Osteoblast (primary cell): ENCODE results near the gene BBC3. TPM values are rescaled to one million over a fixed set of nuclear protein-coding genes. Genes with fewer than 3 reads are reported as not detected.

Experiments used
- DNase-seq: peaks from one replicate; pipeline ENCODE4 v3.0.0; 2011; ENCODE audit warnings: low spot score, mixed read lengths; ENCODE audit not compliant: insufficient read length; ENCODE audit errors: missing footprints
- H2AFZ ChIP-seq: 2 replicates; pipeline ENCODE4 v1.6.0; 2011; ENCODE audit warnings: mild to moderate bottlenecking, low read length
- H3K27ac ChIP-seq: 2 replicates; pipeline ENCODE4 v1.5.1; 2011; ENCODE audit warnings: mild to moderate bottlenecking, low read depth, low read length, moderate library complexity
- H3K27me3 ChIP-seq: 2 replicates; pipeline ENCODE4 v1.6.0; 2012; ENCODE audit warnings: mild to moderate bottlenecking, control low read depth, inconsistent platforms, low read length, moderate library complexity; ENCODE audit not compliant: insufficient read depth
- H3K36me3 ChIP-seq: 2 replicates; pipeline ENCODE4 v1.5.1; 2011; ENCODE audit warnings: mild to moderate bottlenecking, low read length, control low read depth, moderate library complexity; ENCODE audit not compliant: insufficient read depth
- H3K4me1 ChIP-seq: 2 replicates; pipeline ENCODE4 v1.5.1; 2011; ENCODE audit warnings: mild to moderate bottlenecking, low read length, control low read depth, moderate library complexity; ENCODE audit not compliant: insufficient read depth
- H3K4me2 ChIP-seq: 2 replicates; pipeline ENCODE4 v1.6.0; 2011; ENCODE audit warnings: mild to moderate bottlenecking, low read length; ENCODE audit not compliant: insufficient read depth
- H3K4me3 ChIP-seq: fragments of 200-600 bp; sonication (generic); 3 replicates; pipeline ENCODE4 v1.5.1; 2012; ENCODE audit warnings: mild to moderate bottlenecking, low read length, inconsistent platforms; ENCODE audit not compliant: insufficient read depth
- H3K79me2 ChIP-seq: 2 replicates; pipeline ENCODE4 v1.6.0; 2012; ENCODE audit warnings: mild to moderate bottlenecking, low read length, control low read depth, inconsistent platforms; ENCODE audit not compliant: insufficient read depth
- H3K9me3 ChIP-seq: 2 replicates; pipeline ENCODE4 v1.5.1; 2011; ENCODE audit warnings: low read depth, low read length, control low read depth
- H4K20me1 ChIP-seq: 2 replicates; pipeline ENCODE4 v1.6.0; 2012; ENCODE audit warnings: mild to moderate bottlenecking, low read length, control low read depth; ENCODE audit not compliant: insufficient read depth
- total RNA-seq: library from RNA; depleted of rRNA; stranded (reverse); fragments of >200 nt; gene quantifications from 2 replicates; pipeline ENCODE4 v1.2.3, GENCODE V29; 2012
- TF ChIP-seq, protein P1 (sequence below): IDR thresholded peaks from 2 replicates; pipeline ENCODE4 v1.5.1; 2011; ENCODE audit warnings: mild to moderate bottlenecking, low read depth, low read length, moderate library complexity; ENCODE audit errors: extremely low read depth

BBC3 gene
- total RNA-seq, 1 donor = 28.2 TPM

DNA sequence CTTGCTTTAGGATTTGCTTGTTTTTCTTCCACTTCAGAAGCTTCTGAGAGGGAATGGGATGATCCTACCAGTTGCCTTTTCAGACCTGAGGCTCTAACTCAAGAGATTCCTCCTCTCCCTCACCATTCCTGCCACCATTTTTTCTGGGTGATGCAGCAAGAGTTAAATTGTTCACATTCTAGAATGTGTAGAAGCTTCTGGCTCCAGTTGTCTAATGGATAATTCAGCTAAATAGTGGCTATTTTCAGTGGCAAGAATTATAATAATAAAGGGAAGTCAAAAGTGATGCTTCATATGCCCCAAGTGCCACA lies 20.9 kb downstream of the BBC3 start:
- no peaks in the 10 kb centered on the region for H3K27me3 ChIP-seq
- TF ChIP-seq, protein P1, sequence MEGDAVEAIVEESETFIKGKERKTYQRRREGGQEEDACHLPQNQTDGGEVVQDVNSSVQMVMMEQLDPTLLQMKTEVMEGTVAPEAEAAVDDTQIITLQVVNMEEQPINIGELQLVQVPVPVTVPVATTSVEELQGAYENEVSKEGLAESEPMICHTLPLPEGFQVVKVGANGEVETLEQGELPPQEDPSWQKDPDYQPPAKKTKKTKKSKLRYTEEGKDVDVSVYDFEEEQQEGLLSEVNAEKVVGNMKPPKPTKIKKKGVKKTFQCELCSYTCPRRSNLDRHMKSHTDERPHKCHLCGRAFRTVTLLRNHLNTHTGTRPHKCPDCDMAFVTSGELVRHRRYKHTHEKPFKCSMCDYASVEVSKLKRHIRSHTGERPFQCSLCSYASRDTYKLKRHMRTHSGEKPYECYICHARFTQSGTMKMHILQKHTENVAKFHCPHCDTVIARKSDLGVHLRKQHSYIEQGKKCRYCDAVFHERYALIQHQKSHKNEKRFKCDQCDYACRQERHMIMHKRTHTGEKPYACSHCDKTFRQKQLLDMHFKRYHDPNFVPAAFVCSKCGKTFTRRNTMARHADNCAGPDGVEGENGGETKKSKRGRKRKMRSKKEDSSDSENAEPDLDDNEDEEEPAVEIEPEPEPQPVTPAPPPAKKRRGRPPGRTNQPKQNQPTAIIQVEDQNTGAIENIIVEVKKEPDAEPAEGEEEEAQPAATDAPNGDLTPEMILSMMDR = no peak
- H3K27ac ChIP-seq = peak overlapping the region; percentile 67
- no peak overlapping the region for H2AFZ ChIP-seq
- H3K9me3 ChIP-seq = no peaks in the 10 kb centered on the region
- H3K79me2 ChIP-seq = no peaks in the 10 kb centered on the region
- no peak for DNase-seq
- H3K4me2 ChIP-seq = no peak overlapping the region
- H4K20me1 ChIP-seq = no peaks in the 10 kb centered on the region
- peaks cover 50% of the 10 kb centered on the region for H3K36me3 ChIP-seq
- no peak overlapping the region for H3K4me3 ChIP-seq
- peaks cover 6% of the 10 kb centered on the region for H3K4me1 ChIP-seq

DNA sequence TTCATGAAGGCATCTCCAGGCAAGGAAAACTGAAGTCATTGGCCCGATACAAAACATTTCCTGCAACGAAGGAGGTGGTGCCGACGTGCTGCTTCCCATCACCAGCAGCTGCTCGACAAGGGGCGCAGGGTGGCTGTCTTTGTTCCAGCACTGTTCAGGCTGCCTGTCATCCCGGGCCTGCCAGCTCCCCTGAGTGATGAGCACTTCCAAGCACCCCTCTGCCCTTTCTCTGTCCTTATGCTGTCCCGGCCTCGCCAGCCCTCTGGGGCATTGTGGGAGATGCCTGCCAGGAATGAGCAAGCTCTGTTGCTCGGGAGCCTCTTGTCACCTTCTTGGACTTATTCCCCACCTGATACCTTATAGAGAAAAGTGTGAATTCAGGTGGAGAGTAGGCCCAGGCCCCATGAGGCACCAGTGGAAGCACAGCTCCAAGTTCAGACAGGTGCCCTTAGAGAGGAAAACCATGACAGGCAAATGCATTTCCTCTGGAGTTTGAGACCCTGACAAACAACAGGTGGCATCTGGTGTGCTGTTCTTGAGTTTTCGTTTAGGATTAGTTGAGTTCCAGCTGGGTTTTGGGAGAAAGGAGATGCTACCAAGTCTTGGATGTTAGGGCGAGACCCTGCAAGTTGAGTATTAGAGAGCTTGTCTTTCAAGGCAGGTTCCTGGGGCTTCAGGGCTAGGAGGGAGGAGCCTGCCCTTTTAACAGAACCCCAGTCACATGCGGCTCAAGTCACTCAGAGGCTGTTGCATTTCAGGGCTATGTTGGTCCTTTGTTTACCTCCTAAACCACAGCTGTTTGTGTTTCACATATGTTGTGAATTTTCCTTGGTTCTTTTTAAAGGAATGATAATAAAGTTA lies 21.4 kb downstream of the BBC3 start:
- H3K27ac ChIP-seq = peak overlapping the region; percentile 67
- no peak overlapping the region for H3K4me2 ChIP-seq
- peaks cover 6% of the 10 kb centered on the region for H3K4me1 ChIP-seq
- no peak for DNase-seq
- no peaks in the 10 kb centered on the region for H3K9me3 ChIP-seq
- no peaks in the 10 kb centered on the region for H3K79me2 ChIP-seq
- no peaks in the 10 kb centered on the region for H4K20me1 ChIP-seq
- H3K36me3 ChIP-seq = peaks cover 56% of the 10 kb centered on the region
- TF ChIP-seq, protein P1 = no peak
- H2AFZ ChIP-seq = no peak overlapping the region
- H3K27me3 ChIP-seq = no peaks in the 10 kb centered on the region
- H3K4me3 ChIP-seq = no peak overlapping the region

DNA sequence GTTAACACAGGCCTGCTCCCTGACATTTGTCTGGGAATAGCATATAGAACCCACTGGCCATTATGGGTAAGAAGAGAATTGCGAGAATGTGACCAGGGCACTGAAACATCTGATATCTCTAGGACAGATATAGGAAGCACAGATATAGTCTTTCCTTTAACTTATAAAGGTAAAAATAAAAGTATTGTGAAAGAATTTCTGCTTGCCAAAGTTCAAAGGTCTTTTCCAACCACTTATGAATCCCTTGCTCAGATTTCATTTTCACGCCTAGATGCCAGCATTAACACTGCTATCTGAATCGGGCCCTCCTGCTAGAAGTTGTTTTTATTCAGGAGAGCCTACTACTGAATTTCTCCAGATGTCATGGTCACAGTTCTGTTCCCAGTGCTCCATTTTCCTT lies 27.7 kb downstream of the BBC3 start:
- Histone ChIP-seq H4K20me1 (no peaks in the 10 kb centered on the region), H3K36me3 (peaks cover 49% of the 10 kb centered on the region)

DNA sequence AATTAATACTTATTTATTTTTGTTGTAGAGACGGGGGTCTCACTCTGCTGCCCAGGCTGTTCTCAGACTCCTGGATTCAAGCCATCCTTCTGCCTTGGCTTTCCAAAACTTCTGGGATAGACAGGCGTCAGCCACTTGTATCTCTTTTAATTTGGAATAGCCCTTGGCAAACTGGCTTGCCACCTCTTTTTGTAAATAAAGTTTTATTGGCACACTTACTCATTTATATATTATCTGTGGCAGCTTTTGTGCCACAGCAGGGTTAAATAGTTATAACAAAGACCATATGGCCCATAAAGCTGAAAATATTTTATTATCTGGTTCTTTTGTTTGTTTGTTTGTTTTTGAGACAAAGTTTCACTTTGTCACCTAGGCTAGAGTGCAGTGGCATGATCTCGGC lies 30.5 kb downstream of the BBC3 start:
- DNase-seq = no peak
- Histone ChIP-seq H3K4me3 (no peak overlapping the region), H3K79me2 (peaks cover 7% of the 10 kb centered on the region), H4K20me1 (no peaks in the 10 kb centered on the region), H3K9me3 (no peaks in the 10 kb centered on the region), H3K4me1 (no peaks in the 10 kb centered on the region), H3K36me3 (peaks cover 41% of the 10 kb centered on the region), H3K27me3 (no peaks in the 10 kb centered on the region), H3K27ac (no peak overlapping the region), H3K4me2 (no peak overlapping the region), H2AFZ (no peak overlapping the region)
- TF ChIP-seq, protein P1 = no peak

More for the DNA sequence above, 27.7 kb downstream of the BBC3 start:
- no peak overlapping the region for H3K27ac ChIP-seq
- peaks cover 6% of the 10 kb centered on the region for H3K79me2 ChIP-seq
- no peak overlapping the region for H3K4me3 ChIP-seq
- no peak overlapping the region for H3K4me2 ChIP-seq
- no peaks in the 10 kb centered on the region for H3K9me3 ChIP-seq
- no peak overlapping the region for H2AFZ ChIP-seq
- no peak for DNase-seq
- no peaks in the 10 kb centered on the region for H3K4me1 ChIP-seq
- TF ChIP-seq, protein P1 = no peak
- H3K27me3 ChIP-seq = no peaks in the 10 kb centered on the region
